RWPE2 (cell line): Measurements from ENCODE around the gene TMA7.

ENCODE experiments used
- ATAC-seq: fragments of 200-7000 bp; cut with Tn5 transposase; 3 replicates; pipeline ENCODE4 v1.9.1; 2021; ENCODE audit warnings: low read depth
- DNase-seq: peaks from one replicate; pipeline ENCODE4 v3.0.0-alpha.2; 2020; ENCODE audit warnings: low spot score
- H3K27ac ChIP-seq: fragments of 450-650 bp; 2 replicates; pipeline ENCODE4 v1.5.1; 2017; ENCODE audit warnings: mild to moderate bottlenecking; ENCODE audit not compliant: poor library complexity, severe bottlenecking
- H3K27me3 ChIP-seq: fragments of 250-450 bp; sonication (Bioruptor Pico); 2 replicates; pipeline ENCODE4 v1.5.1; 2021; ENCODE audit warnings: mild to moderate bottlenecking, moderate library complexity; ENCODE audit not compliant: insufficient read depth, poor library complexity, severe bottlenecking
- H3K36me3 ChIP-seq: fragments of 250-450 bp; sonication (Bioruptor Pico); 2 replicates; pipeline ENCODE4 v1.5.1; 2020; ENCODE audit warnings: low read depth, mild to moderate bottlenecking, moderate library complexity
- H3K4me1 ChIP-seq: fragments of 250-450 bp; sonication (Bioruptor Pico); 2 replicates; pipeline ENCODE4 v1.5.1; 2021; ENCODE audit warnings: mild to moderate bottlenecking, moderate library complexity; ENCODE audit not compliant: insufficient read depth, poor library complexity, severe bottlenecking
- H3K4me3 ChIP-seq: fragments of 250-450 bp; sonication (Bioruptor Pico); 2 replicates; pipeline ENCODE4 v1.5.1; 2021; ENCODE audit warnings: mild to moderate bottlenecking, moderate library complexity; ENCODE audit not compliant: severe bottlenecking
- H3K9me3 ChIP-seq: fragments of 250-450 bp; sonication (Bioruptor Pico); 2 replicates; pipeline ENCODE4 v1.5.1; 2021; ENCODE audit warnings: mild to moderate bottlenecking, moderate library complexity; ENCODE audit not compliant: severe bottlenecking
- TF ChIP-seq, protein P1 (sequence below): fragments of 450-650 bp; IDR thresholded peaks from one replicate; pipeline ENCODE4 v1.5.1; 2017; ENCODE audit warnings: mild to moderate bottlenecking, moderate library complexity; ENCODE audit not compliant: poor library complexity, severe bottlenecking

Gene TMA7

GRCh38 chr3:48422681-48423080 lies 17.4 kb upstream of the TMA7 start:
- TF ChIP-seq, protein P1, sequence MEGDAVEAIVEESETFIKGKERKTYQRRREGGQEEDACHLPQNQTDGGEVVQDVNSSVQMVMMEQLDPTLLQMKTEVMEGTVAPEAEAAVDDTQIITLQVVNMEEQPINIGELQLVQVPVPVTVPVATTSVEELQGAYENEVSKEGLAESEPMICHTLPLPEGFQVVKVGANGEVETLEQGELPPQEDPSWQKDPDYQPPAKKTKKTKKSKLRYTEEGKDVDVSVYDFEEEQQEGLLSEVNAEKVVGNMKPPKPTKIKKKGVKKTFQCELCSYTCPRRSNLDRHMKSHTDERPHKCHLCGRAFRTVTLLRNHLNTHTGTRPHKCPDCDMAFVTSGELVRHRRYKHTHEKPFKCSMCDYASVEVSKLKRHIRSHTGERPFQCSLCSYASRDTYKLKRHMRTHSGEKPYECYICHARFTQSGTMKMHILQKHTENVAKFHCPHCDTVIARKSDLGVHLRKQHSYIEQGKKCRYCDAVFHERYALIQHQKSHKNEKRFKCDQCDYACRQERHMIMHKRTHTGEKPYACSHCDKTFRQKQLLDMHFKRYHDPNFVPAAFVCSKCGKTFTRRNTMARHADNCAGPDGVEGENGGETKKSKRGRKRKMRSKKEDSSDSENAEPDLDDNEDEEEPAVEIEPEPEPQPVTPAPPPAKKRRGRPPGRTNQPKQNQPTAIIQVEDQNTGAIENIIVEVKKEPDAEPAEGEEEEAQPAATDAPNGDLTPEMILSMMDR: no peak
- DNase-seq: no peak
- Histone ChIP-seq H3K27ac (no peak overlapping the region), H3K27me3 (no peaks in the 10 kb centered on the region), H3K36me3 (peaks cover 82% of the 10 kb centered on the region), H3K4me1 (peaks cover 18% of the 10 kb centered on the region), H3K9me3 (no peaks in the 10 kb centered on the region), H3K4me3 (no peak overlapping the region)
- no peak for ATAC-seq

- DNase-seq (no peak), ATAC-seq (no peak)
- Histone ChIP-seq H3K27ac (no peak overlapping the region), H3K4me1 (peaks cover 18% of the 10 kb centered on the region), H3K9me3 (no peaks in the 10 kb centered on the region), H3K4me3 (no peak overlapping the region), H3K27me3 (no peaks in the 10 kb centered on the region), H3K36me3 (peaks cover 78% of the 10 kb centered on the region)
- TF ChIP-seq, protein P1: no peak
These were observed 16.7 kb upstream of the TMA7 start for GRCh38 chr3:48423241-48423882.

GRCh38 chr3:48423883-48424695 lies 16.0 kb upstream of the TMA7 start:
- H3K4me3 ChIP-seq: no peak overlapping the region
- H3K27ac ChIP-seq: no peak overlapping the region
- H3K9me3 ChIP-seq: no peaks in the 10 kb centered on the region
- TF ChIP-seq, protein P1: no peak
- peaks cover 77% of the 10 kb centered on the region for H3K36me3 ChIP-seq
- peaks cover 18% of the 10 kb centered on the region for H3K4me1 ChIP-seq
- H3K27me3 ChIP-seq: no peaks in the 10 kb centered on the region
- no peak for ATAC-seq
- no peak for DNase-seq

DNA sequence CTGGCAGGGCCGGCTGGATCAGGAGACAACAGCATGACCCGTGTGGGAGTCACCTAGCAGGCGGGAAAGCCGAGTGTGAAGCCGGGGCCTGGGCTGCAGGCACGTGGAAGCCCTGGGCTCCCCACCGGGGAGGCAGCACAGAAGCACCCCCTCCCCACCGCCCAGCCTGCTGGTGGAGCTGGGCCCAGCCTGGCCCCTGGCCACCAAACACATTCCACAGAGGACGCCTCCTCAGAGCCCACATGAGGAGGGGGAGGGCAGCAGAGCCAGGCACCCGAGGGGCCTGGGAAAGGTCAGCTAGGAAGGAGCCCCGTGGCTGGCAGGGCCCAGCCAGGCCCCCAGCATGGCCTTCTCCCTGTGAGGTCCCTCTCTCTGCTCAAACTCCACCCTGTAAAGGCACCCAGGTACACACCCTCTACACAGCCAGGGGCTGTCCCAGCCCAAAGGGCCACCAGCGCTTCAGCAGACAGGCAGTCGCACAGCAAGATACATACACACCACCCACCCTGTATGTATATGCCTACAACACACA lies 14.7 kb upstream of the TMA7 start:
- peak overlapping the region; percentile 92 for H3K27ac ChIP-seq
- no peak for DNase-seq
- ATAC-seq: no peak
- no peaks in the 10 kb centered on the region for H3K9me3 ChIP-seq
- H3K27me3 ChIP-seq: no peaks in the 10 kb centered on the region
- H3K4me3 ChIP-seq: no peak overlapping the region
- peaks cover 66% of the 10 kb centered on the region for H3K36me3 ChIP-seq
- TF ChIP-seq, protein P1: no peak
- peaks cover 19% of the 10 kb centered on the region for H3K4me1 ChIP-seq
